ENCODE results near the gene IFT80. TPM values are rescaled to one million over a fixed set of nuclear protein-coding genes. Genes with fewer than 3 reads are reported as not detected.

The IFT80 gene
- total and polyA plus RNA-seq, 10 of the 15 experiments (the other 5 are each of a cell fraction or from before 2014, with no cell fraction given): 6.5 to 21.5 (median 14.1) TPM

DNA sequence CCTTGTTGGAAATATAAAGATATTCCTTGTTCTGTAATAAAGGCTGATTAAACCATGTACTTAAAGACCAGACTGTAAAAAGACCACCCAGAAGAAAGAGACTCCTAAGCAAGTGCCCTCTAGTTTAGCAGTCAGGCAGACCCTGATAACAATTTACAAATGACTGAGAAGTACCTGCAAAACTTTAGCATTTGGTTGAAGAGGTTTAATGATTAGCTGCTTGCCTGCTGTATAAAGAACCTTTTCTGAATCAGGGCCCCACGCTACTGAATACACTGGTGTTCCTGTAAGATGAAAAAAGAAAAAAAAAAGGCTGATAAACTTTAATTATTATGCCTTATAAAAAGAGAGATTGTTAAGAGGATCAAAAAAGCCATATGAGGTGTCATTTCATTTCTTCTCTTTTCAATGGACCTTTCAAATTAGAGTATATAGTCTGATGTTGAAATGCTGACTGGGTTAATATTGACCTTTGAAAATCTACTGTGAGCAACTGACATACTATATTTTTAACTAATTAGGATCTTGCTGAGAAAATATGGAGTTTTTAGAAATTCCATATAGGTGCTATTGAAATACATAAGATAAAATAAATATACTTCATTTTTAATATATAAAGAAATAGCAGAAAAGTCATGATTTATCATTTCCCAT lies 33.0 kb downstream of the IFT80 start:
- POLR2A ChIA-PET: no interaction called here
- no peak overlapping the region for H3K27ac ChIP-seq (ENCODE audit: control insufficient read depth, insufficient read depth)
- H4K20me1 ChIP-seq (ENCODE audit: control insufficient read depth, insufficient read depth): no peaks in the 10 kb centered on the region
- H3K9ac ChIP-seq (ENCODE audit: control insufficient read depth, insufficient read depth, low read length): no peak overlapping the region
- no peaks in the 10 kb centered on the region for H3K27me3 ChIP-seq (replicated peaks in 1 of 2; ENCODE audit: control insufficient read depth in 2 of 2, insufficient read depth in 2 of 2, low read length in 1 of 2)
- H3K79me2 ChIP-seq (ENCODE audit: control insufficient read depth, insufficient read depth, low read length): no peaks in the 10 kb centered on the region
- H2AFZ ChIP-seq (ENCODE audit: control insufficient read depth, low read depth, low read length): no peak overlapping the region
- no peak overlapping the region for H3K4me3 ChIP-seq
- TF ChIP-seq, protein P1, sequence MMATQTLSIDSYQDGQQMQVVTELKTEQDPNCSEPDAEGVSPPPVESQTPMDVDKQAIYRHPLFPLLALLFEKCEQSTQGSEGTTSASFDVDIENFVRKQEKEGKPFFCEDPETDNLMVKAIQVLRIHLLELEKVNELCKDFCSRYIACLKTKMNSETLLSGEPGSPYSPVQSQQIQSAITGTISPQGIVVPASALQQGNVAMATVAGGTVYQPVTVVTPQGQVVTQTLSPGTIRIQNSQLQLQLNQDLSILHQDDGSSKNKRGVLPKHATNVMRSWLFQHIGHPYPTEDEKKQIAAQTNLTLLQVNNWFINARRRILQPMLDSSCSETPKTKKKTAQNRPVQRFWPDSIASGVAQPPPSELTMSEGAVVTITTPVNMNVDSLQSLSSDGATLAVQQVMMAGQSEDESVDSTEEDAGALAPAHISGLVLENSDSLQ (IDR thresholded peaks at IDR 0.05): no peak
- TF ChIP-seq TARDBP (IDR thresholded peaks at IDR 0.05; ENCODE audit: borderline replicate concordance) (no peak), ZNF217 (IDR thresholded peaks at IDR 0.05) (no peak), RCOR1 (conservative IDR thresholded peaks at IDR 0.05; ENCODE audit: low read depth, low read length) (no peak), IKZF2 (IDR thresholded peaks at IDR 0.05) (no peak), EGR1 (IDR thresholded peaks at IDR 0.05; ENCODE audit: borderline replicate concordance in 1 of 2, low read depth in 2 of 2, low read length in 2 of 2) (no peak), RFX5 (IDR thresholded peaks at IDR 0.05; ENCODE audit: low read depth, low read length) (no peak), SIX5 (IDR thresholded peaks at IDR 0.05; ENCODE audit: low read depth, low read length, severe bottlenecking) (no peak), KLF5 (IDR thresholded peaks at IDR 0.05; ENCODE audit: partially characterized antibody) (no peak), CBFB (IDR thresholded peaks at IDR 0.05; ENCODE audit: low read depth) (no peak), ZZZ3 (IDR thresholded peaks at IDR 0.05; ENCODE audit: control insufficient read depth, insufficient read length, low read depth) (no peak)
- TF ChIP-seq, protein P2, sequence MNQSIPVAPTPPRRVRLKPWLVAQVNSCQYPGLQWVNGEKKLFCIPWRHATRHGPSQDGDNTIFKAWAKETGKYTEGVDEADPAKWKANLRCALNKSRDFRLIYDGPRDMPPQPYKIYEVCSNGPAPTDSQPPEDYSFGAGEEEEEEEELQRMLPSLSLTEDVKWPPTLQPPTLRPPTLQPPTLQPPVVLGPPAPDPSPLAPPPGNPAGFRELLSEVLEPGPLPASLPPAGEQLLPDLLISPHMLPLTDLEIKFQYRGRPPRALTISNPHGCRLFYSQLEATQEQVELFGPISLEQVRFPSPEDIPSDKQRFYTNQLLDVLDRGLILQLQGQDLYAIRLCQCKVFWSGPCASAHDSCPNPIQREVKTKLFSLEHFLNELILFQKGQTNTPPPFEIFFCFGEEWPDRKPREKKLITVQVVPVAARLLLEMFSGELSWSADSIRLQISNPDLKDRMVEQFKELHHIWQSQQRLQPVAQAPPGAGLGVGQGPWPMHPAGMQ (IDR thresholded peaks at IDR 0.05; ENCODE audit: borderline replicate concordance): no peak
- TF ChIP-seq, protein P3, sequence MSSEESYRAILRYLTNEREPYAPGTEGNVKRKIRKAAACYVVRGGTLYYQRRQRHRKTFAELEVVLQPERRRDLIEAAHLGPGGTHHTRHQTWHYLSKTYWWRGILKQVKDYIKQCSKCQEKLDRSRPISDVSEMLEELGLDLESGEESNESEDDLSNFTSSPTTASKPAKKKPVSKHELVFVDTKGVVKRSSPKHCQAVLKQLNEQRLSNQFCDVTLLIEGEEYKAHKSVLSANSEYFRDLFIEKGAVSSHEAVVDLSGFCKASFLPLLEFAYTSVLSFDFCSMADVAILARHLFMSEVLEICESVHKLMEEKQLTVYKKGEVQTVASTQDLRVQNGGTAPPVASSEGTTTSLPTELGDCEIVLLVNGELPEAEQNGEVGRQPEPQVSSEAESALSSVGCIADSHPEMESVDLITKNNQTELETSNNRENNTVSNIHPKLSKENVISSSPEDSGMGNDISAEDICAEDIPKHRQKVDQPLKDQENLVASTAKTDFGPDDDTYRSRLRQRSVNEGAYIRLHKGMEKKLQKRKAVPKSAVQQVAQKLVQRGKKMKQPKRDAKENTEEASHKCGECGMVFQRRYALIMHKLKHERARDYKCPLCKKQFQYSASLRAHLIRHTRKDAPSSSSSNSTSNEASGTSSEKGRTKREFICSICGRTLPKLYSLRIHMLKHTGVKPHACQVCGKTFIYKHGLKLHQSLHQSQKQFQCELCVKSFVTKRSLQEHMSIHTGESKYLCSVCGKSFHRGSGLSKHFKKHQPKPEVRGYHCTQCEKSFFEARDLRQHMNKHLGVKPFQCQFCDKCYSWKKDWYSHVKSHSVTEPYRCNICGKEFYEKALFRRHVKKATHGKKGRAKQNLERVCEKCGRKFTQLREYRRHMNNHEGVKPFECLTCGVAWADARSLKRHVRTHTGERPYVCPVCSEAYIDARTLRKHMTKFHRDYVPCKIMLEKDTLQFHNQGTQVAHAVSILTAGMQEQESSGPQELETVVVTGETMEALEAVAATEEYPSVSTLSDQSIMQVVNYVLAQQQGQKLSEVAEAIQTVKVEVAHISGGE (CRISPR knock-in tag; IDR thresholded peaks at IDR 0.05): no peak
- TF ChIP-seq, protein P4, sequence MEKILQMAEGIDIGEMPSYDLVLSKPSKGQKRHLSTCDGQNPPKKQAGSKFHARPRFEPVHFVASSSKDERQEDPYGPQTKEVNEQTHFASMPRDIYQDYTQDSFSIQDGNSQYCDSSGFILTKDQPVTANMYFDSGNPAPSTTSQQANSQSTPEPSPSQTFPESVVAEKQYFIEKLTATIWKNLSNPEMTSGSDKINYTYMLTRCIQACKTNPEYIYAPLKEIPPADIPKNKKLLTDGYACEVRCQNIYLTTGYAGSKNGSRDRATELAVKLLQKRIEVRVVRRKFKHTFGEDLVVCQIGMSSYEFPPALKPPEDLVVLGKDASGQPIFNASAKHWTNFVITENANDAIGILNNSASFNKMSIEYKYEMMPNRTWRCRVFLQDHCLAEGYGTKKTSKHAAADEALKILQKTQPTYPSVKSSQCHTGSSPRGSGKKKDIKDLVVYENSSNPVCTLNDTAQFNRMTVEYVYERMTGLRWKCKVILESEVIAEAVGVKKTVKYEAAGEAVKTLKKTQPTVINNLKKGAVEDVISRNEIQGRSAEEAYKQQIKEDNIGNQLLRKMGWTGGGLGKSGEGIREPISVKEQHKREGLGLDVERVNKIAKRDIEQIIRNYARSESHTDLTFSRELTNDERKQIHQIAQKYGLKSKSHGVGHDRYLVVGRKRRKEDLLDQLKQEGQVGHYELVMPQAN (conservative IDR thresholded peaks at IDR 0.05): no peak
- RAD21 ChIA-PET (ENCODE audit: unreplicated experiment): no interaction called here
- FAIRE-seq (no peak), ATAC-seq (no peak), DNase-seq (ENCODE audit: low read depth, low spot score) (no peak)
- H3K4me1 ChIP-seq (ENCODE audit: control insufficient read depth, insufficient read depth, low read length): no peaks in the 10 kb centered on the region
- WGBS (ENCODE audit: insufficient coverage, insufficient replicate concordance, low lambda C conversion rate, missing lambda C conversion rate): 93% methylated on average over 1 of the region's 1 CpG
- intact Hi-C loops (cut with micrococcal nuclease; ENCODE audit: unreplicated experiment) (no loop called here), in situ Hi-C loops (cut with MboI) (no loop called here)
- no peak overlapping the region for H3K4me2 ChIP-seq (ENCODE audit: control insufficient read depth, insufficient read depth)
- SMC1A ChIA-PET (ENCODE audit: uncharacterized antibody, unreplicated experiment): no interaction called here
- H3K36me3 ChIP-seq (ENCODE audit: control insufficient read depth in 2 of 2, insufficient read depth in 2 of 2, low read length in 1 of 2): no peaks in the 10 kb centered on the region
- CTCF ChIA-PET: interaction anchor here (1.2 kb wide), 1 partner anchor 9 kb away, joined by 3 read pairs; no protein-coding TSS in a partner anchor
- H3K9me3 ChIP-seq (replicated peaks; ENCODE audit: control insufficient read depth, insufficient read depth, low read length): no peaks in the 10 kb centered on the region
- no TSS peak for BruUV-seq (replicated peaks)

All from GM12878 (cell line).